ENCODE data around the gene DST. TPM values are rescaled to one million over a fixed set of nuclear protein-coding genes. Genes with fewer than 3 reads are reported as not detected.
A peak's percentile ranks its signal among the peaks of the same experiment; 100 is the strongest.

Gene DST
- total RNA-seq, 4 donors from 2014 or later, result 331 to 417 (median 368) TPM

GRCh38 chr6:56659721-56660380 lies 17.2 kb upstream of the DST start:
- Histone ChIP-seq H3K27me3 (no peaks in the 10 kb centered on the region), H3K4me3 (no peak overlapping the region), H3K4me1 (peaks cover 0 to 69% (median 15%) of the 10 kb centered on the region in 4 donors), H3K36me3 (no peaks in the 10 kb centered on the region), H3K9me3 (no peaks in the 10 kb centered on the region), H3K27ac (peak overlapping the region in 1 of 4 donors; percentile 47)
- 63 to 69% methylated on average over 2 of the region's 2 CpGs for WGBS, 2 donors
- TF ChIP-seq EP300 (IDR thresholded peaks at IDR 0.05), result no peak
- TF ChIP-seq POLR2A (IDR thresholded peaks at IDR 0.05), result no peak
- TF ChIP-seq CTCF (IDR thresholded peaks at IDR 0.05), result no peak
- DNase-seq (ENCODE audit: low spot score in 2 of 2), result no peak

DNA sequence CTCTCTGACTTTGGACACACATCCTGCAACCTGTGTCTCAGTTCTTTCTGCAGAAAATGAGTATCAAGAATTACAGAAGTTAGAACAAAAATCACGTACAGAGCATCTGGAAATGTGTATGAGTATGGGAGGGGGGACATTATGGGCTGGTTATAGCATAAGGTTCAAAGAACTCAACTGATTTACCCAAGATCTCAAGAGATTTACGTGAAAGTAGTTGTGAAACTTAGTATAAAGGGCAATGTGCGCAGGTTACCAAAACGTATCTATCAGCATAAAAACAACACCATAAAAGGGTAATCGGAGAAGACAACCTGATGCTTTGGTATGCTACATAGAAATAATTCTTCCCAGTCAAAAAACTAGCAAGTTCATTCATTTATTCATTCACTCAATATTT lies 15.6 kb upstream of the DST start:
- WGBS, 2 donors, result 88 to 90% methylated on average over 5 of the region's 5 CpGs
- Histone ChIP-seq H3K27ac (no peak overlapping the region), H3K4me1 (peaks cover 0 to 66% (median 14%) of the 10 kb centered on the region in 4 donors), H3K4me3 (no peak overlapping the region), H3K36me3 (no peaks in the 10 kb centered on the region), H3K9me3 (no peaks in the 10 kb centered on the region), H3K27me3 (no peaks in the 10 kb centered on the region)
- no peak for TF ChIP-seq CTCF (IDR thresholded peaks at IDR 0.05)
- TF ChIP-seq POLR2A (IDR thresholded peaks at IDR 0.05), result no peak
- no peak for TF ChIP-seq EP300 (IDR thresholded peaks at IDR 0.05)
- DNase-seq (ENCODE audit: low spot score in 2 of 2), result no peak

- no peak for DNase-seq (ENCODE audit: low spot score in 2 of 2)
- H3K4me3 ChIP-seq, result no peak overlapping the region
- H3K27me3 ChIP-seq, result no peaks in the 10 kb centered on the region
- no peaks in the 10 kb centered on the region for H3K36me3 ChIP-seq
- H3K27ac ChIP-seq, result peak overlapping the region in 1 of 4 donors; percentile 71
- TF ChIP-seq EP300 (IDR thresholded peaks at IDR 0.05), result no peak
- H3K9me3 ChIP-seq, result no peaks in the 10 kb centered on the region
- WGBS, 2 donors, result 71 to 74% methylated on average over 3 of the region's 3 CpGs
- H3K4me1 ChIP-seq, result peaks cover 0 to 70% (median 14%) of the 10 kb centered on the region in 4 donors
These were observed 14.7 kb upstream of the DST start for GRCh38 chr6:56657354-56657753.

GRCh38 chr6:56656466-56656865 lies 13.8 kb upstream of the DST start:
- Histone ChIP-seq H3K4me1 (peaks cover 0 to 75% (median 19%) of the 10 kb centered on the region in 4 donors), H3K27ac (peak overlapping the region in 2 of 4 donors; percentile 3 to 71), H3K9me3 (no peaks in the 10 kb centered on the region), H3K4me3 (no peak overlapping the region), H3K36me3 (no peaks in the 10 kb centered on the region), H3K27me3 (no peaks in the 10 kb centered on the region)
- TF ChIP-seq EP300 (IDR thresholded peaks at IDR 0.05), result no peak
- no peak for TF ChIP-seq POLR2A (IDR thresholded peaks at IDR 0.05)
- no peak for TF ChIP-seq CTCF (IDR thresholded peaks at IDR 0.05)
- DNase-seq (ENCODE audit: low spot score in 2 of 2), result no peak

DNA sequence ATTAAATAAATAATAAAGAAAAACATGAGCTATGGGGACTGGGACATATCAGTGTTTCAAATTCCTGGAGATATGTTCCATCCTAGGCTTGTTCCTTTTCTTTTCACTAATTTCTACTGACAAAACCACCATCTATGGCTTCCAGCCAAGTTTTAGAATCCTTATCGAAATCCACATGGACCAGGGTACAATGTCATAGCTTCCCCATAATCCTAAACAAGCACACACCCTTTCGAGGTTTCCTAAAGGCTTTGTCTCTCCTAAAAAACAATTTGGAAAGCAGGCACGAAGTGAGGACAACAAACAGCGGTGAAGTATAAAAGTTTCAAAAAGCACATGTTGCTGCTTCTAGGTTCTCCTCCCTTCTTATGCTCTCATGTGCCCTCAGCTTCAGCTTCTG lies 13.3 kb upstream of the DST start:
- Histone ChIP-seq H3K27ac (peak overlapping the region in 2 of 4 donors; percentile 3 to 71), H3K4me1 (peaks cover 0 to 74% (median 19%) of the 10 kb centered on the region in 4 donors), H3K36me3 (no peaks in the 10 kb centered on the region), H3K4me3 (no peak overlapping the region), H3K27me3 (no peaks in the 10 kb centered on the region), H3K9me3 (no peaks in the 10 kb centered on the region)
- WGBS, 2 donors, result 34 to 40% methylated on average over 4 of the region's 4 CpGs
- DNase-seq (ENCODE audit: low spot score in 2 of 2), result no peak
- TF ChIP-seq EP300 (IDR thresholded peaks at IDR 0.05) (no peak), POLR2A (IDR thresholded peaks at IDR 0.05) (no peak), CTCF (IDR thresholded peaks at IDR 0.05) (no peak)

Measured in tibial nerve (tissue), 4 donors.